Activated naive CD4-positive, alpha-beta T cell treated with anti-CD3 and anti-CD28 coated beads, Interleukin-2, amount 50 U/mL, for 16 hours (primary cell): ENCODE data around the gene CHST14.

Experiments
- DNase-seq: peaks from one replicate; pipeline ENCODE4 v3.0.0-alpha.2; 2020

CHST14 gene

GRCh38 chr15:40470423-40471104, at the start of gene CHST14:
Gene CHST14, plus strand, starts transcription at chr15:40470984. Its CDS starts 230 bp downstream, at chr15:40471214.
- DNase-seq = peak; percentile 61

GRCh38 chr15:40421246-40422157, 49.3 kb upstream of the CHST14 start:
- DNase-seq = peak; percentile 85

GRCh38 chr15:40424483-40425115, 46.2 kb upstream of the CHST14 start:
- no peak for DNase-seq

GRCh38 chr15:40425681-40426080, 45.1 kb upstream of the CHST14 start:
- no peak for DNase-seq

- DNase-seq = no peak
Observed at GRCh38 chr15:40427188-40427587, 43.6 kb upstream of the CHST14 start.

GRCh38 chr15:40428185-40428584, 42.6 kb upstream of the CHST14 start:
- no peak for DNase-seq

- no peak for DNase-seq
Observed at GRCh38 chr15:40429068-40429710, 41.6 kb upstream of the CHST14 start.

- no peak for DNase-seq
Observed at GRCh38 chr15:40430271-40430805, 40.4 kb upstream of the CHST14 start.

- DNase-seq = no peak
Observed at GRCh38 chr15:40435023-40435709, 35.6 kb upstream of the CHST14 start.

- no peak for DNase-seq
Observed at GRCh38 chr15:40435710-40436089, 35.1 kb upstream of the CHST14 start.

- no peak for DNase-seq
Observed at GRCh38 chr15:40436116-40436891, 34.5 kb upstream of the CHST14 start.

- no peak for DNase-seq
Observed at GRCh38 chr15:40436892-40437751, 33.7 kb upstream of the CHST14 start.

GRCh38 chr15:40437752-40438687, 32.8 kb upstream of the CHST14 start:
- no peak for DNase-seq

GRCh38 chr15:40438712-40439111, 32.1 kb upstream of the CHST14 start:
- DNase-seq = no peak

GRCh38 chr15:40439461-40439959, 31.3 kb upstream of the CHST14 start:
- no peak for DNase-seq

GRCh38 chr15:40439960-40440742, 30.6 kb upstream of the CHST14 start:
- DNase-seq = no peak

- DNase-seq = peak; percentile 97
Observed at GRCh38 chr15:40440743-40441564, 29.8 kb upstream of the CHST14 start, which contains the start of gene BAHD1. Gene BAHD1, plus strand, starts transcription at chr15:40440953. Its CDS starts 17,512 bp downstream, at chr15:40458465.
